Measurements from ENCODE around the gene ANAPC4.

DNA sequence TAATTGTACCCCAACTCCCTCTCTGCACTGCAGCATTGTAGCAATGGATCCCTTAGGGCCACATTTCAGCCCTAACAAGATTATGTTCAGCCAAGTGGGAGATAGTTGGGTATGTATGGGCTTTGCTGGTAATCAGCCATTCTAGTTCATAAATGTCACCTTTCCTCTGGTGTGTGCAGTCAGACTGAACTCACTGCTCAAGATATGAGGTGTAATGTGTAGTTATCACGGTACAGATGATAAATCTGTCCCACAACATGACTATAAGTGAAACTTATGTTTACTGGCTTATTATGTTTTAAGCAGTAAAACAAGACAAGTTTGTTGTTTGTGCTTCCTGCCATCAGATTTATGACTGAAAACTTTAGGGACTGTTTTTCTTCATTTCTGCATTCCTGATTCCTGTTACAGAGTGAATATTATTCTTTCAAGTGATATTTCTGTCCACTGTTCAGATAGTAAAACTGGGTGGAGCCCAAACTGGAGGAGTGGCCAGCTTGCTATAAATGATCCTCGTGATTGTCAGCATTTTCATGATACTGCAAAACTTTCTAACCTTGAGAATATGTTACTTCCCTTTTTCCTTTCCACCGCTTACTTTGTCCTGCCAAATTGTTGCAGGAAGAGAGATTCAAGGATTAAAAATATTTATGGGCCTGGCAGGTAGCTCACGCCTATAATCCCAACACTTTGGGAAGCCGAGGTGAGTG is 44.9 kb downstream of the ANAPC4 start:
- TF ChIP-seq CTCF (conservative IDR thresholded peaks at IDR 0.05; ENCODE audit: low read length) (no peak), EZH2phosphoT487 (IDR thresholded peaks at IDR 0.05; ENCODE audit: borderline replicate concordance, low read depth, low read length) (no peak)
